ENCODE results near the gene SCNN1G.

DNA sequence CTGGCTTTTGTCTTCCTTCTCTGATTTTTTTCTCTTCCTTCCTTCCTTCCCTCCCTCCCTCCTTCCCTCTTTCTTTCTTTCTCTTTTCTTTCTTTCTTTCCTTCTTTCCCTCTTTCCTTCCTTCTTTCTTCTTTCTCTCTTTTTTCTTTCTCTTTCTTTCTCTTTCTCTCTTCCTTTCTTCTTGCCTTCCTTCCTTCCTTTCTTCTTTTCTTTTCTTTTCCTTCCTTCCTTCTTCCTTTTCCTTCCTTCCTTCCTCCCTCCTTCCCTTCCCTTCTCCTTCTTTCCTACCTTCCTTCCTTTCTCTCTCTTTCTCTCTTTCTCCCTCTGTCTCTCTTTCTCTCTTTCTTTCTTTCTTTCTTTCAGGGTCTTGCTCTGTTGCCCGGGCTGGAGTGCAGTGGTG, 54.4 kb downstream of the SCNN1G start:
- no peak for TF ChIP-seq ZNF274 (IDR thresholded peaks at IDR 0.05; ENCODE audit: low read depth, low read length)
- no peak for TF ChIP-seq YY1 (IDR thresholded peaks at IDR 0.05; ENCODE audit: extremely low read depth, insufficient replicate concordance, low read depth, low read length)
- TF ChIP-seq, protein P1, sequence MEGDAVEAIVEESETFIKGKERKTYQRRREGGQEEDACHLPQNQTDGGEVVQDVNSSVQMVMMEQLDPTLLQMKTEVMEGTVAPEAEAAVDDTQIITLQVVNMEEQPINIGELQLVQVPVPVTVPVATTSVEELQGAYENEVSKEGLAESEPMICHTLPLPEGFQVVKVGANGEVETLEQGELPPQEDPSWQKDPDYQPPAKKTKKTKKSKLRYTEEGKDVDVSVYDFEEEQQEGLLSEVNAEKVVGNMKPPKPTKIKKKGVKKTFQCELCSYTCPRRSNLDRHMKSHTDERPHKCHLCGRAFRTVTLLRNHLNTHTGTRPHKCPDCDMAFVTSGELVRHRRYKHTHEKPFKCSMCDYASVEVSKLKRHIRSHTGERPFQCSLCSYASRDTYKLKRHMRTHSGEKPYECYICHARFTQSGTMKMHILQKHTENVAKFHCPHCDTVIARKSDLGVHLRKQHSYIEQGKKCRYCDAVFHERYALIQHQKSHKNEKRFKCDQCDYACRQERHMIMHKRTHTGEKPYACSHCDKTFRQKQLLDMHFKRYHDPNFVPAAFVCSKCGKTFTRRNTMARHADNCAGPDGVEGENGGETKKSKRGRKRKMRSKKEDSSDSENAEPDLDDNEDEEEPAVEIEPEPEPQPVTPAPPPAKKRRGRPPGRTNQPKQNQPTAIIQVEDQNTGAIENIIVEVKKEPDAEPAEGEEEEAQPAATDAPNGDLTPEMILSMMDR (IDR thresholded peaks at IDR 0.05 in 2 of 3, conservative IDR thresholded peaks at IDR 0.05 in 1 of 3; ENCODE audit: borderline replicate concordance in 1 of 3, insufficient read depth in 1 of 3, low read depth in 2 of 3, low read length in 2 of 3): no peak
- TF ChIP-seq POLR2A (IDR thresholded peaks at IDR 0.05; ENCODE audit: borderline replicate concordance, extremely low read depth, insufficient read depth, insufficient read length): no peak
- TF ChIP-seq SP1 (IDR thresholded peaks at IDR 0.05; ENCODE audit: low read depth): no peak

Measured in HCT116 (cell line).